T-helper 1 cell (primary cell): Measurements from ENCODE around the gene RMC1.
A peak's percentile ranks its signal among the peaks of the same experiment; 100 is the strongest.
"Not testable (repeated sequence)": the region's sequence is repeated elsewhere in the genome, so short reads cannot be mapped to it uniquely, and the experiment has no call there.

Experiments
- DNase-seq, 5 donors: peaks; one replicate each; pipeline ENCODE4 v3.0.0-alpha.2; 2012 to 2020
- total RNA-seq, 4 donors: gene quantifications; one replicate each; lab custom pipeline; 2026; lab: John Stamatoyannopoulos, UW

RMC1 gene
- total RNA-seq, result 55.8 to 68.6 (median 58.9) reads per million in 4 donors

- DNase-seq, result peak; percentile 93 to 97 (median 94)
Measured at GRCh38 chr18:23503038-23503962, at the start of gene RMC1. TSS of gene RMC1 (plus strand) at chr18:23503511. CDS start at chr18:23503619, 108 bp downstream.

GRCh38 chr18:23453680-23454058 lies 49.6 kb upstream of the RMC1 start:
- DNase-seq, result peak in 2 of 5 donors; percentile 10 to 24

GRCh38 chr18:23456835-23457234 lies 46.5 kb upstream of the RMC1 start:
- DNase-seq, result no peak

- no peak for DNase-seq
Measured at GRCh38 chr18:23458830-23459529, 44.3 kb upstream of the RMC1 start.

- no peak for DNase-seq
Measured at GRCh38 chr18:23459530-23459921, 43.8 kb upstream of the RMC1 start.

- no peak for DNase-seq
Measured at GRCh38 chr18:23460285-23461273, 42.7 kb upstream of the RMC1 start.

- DNase-seq, result no peak
Measured at GRCh38 chr18:23462876-23463275, 40.4 kb upstream of the RMC1 start.

GRCh38 chr18:23468753-23469459 lies 34.4 kb upstream of the RMC1 start:
- no peak for DNase-seq

- no peak for DNase-seq
Measured at GRCh38 chr18:23470620-23471387, 32.5 kb upstream of the RMC1 start.

GRCh38 chr18:23471486-23471885 lies 31.8 kb upstream of the RMC1 start:
- no peak for DNase-seq

- no peak for DNase-seq
Measured at GRCh38 chr18:23479829-23480505, 23.3 kb upstream of the RMC1 start.

GRCh38 chr18:23484561-23485182 lies 18.6 kb upstream of the RMC1 start:
- DNase-seq, result no peak

- DNase-seq, result no peak
Measured at GRCh38 chr18:23485386-23485785, 17.9 kb upstream of the RMC1 start.

GRCh38 chr18:23487738-23488570 lies 15.4 kb upstream of the RMC1 start:
- peak in 3 of 5 donors; percentile 17 to 59 (median 23) for DNase-seq

GRCh38 chr18:23489586-23489985 lies 13.7 kb upstream of the RMC1 start:
- not testable (repeated sequence) for DNase-seq

GRCh38 chr18:23493654-23494053 lies 9.7 kb upstream of the RMC1 start:
- no peak for DNase-seq

GRCh38 chr18:23494992-23495391 lies 8.3 kb upstream of the RMC1 start:
- no peak for DNase-seq

GRCh38 chr18:23495723-23496440 lies 7.4 kb upstream of the RMC1 start:
- DNase-seq, result no peak
